ENCODE measurements around the gene MYLK. TPM values are rescaled to one million over a fixed set of nuclear protein-coding genes. Genes with fewer than 3 reads are reported as not detected.

Gene MYLK, protein sequence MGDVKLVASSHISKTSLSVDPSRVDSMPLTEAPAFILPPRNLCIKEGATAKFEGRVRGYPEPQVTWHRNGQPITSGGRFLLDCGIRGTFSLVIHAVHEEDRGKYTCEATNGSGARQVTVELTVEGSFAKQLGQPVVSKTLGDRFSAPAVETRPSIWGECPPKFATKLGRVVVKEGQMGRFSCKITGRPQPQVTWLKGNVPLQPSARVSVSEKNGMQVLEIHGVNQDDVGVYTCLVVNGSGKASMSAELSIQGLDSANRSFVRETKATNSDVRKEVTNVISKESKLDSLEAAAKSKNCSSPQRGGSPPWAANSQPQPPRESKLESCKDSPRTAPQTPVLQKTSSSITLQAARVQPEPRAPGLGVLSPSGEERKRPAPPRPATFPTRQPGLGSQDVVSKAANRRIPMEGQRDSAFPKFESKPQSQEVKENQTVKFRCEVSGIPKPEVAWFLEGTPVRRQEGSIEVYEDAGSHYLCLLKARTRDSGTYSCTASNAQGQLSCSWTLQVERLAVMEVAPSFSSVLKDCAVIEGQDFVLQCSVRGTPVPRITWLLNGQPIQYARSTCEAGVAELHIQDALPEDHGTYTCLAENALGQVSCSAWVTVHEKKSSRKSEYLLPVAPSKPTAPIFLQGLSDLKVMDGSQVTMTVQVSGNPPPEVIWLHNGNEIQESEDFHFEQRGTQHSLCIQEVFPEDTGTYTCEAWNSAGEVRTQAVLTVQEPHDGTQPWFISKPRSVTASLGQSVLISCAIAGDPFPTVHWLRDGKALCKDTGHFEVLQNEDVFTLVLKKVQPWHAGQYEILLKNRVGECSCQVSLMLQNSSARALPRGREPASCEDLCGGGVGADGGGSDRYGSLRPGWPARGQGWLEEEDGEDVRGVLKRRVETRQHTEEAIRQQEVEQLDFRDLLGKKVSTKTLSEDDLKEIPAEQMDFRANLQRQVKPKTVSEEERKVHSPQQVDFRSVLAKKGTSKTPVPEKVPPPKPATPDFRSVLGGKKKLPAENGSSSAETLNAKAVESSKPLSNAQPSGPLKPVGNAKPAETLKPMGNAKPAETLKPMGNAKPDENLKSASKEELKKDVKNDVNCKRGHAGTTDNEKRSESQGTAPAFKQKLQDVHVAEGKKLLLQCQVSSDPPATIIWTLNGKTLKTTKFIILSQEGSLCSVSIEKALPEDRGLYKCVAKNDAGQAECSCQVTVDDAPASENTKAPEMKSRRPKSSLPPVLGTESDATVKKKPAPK (N-terminal part only)
- total RNA-seq = 33.9 and 56.9 TPM in 2 replicates

GRCh38 chr3:123884203-123884831 is at the start of gene MYLK:
Gene MYLK (minus strand): TSS chr3:123884332. CDS start chr3:123793841, 90,491 bp downstream.

DNA sequence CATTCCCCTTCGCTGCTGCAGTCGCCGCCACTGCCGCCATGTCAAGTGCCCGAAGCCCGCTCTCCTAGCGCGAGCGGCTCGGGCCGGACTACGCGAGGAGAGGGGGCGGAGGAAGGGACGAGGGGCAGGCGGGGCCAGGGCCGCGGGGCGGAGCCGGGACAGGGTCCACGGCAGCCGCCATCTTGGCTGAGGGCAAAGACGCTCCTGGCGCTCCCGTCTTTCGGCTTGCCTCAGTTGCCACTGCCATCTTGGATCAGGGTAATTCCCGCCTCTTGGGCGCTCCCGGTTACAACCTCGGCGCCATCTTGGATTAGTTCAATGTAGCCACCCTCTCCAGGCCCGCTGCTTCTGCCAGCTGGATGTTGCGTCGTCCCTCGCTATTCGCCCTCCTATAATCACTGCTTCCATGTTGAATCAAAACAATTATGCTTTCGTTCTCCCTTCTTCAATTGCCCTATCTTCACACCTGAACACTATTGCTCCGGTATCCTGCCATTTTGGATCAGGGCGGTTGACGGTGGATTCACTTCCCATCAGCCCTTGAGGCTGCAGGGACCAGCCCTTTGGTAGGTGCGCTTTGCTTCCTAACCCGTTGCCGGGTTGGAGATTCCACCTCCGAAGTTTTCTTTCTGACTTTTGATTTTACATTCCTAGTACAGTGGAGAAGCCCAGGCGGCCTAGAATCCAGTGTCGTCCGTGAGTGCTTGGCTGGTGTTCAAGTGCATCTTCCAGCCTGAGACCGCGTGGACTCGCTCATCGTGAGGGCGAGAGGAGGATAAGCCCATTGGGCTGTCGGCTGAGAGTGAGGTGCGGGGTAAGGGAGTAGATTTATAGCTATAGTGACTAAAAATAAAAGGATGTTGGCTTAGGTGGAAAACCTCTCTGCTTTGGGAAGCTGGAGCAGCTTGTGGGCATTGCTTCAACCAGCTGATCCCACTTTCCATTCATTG is 298.9 kb downstream of the MYLK start, which contains the start of gene HACD2:
TSS of gene HACD2 (minus strand) at position 66 of the 950 bp plus-strand sequence. CDS start at position 40, 26 bp downstream.

Small RNA genes within 50 kb of the gene (small RNA-seq; reads per million reads assigned to genes)
- not detected for gene RF00392

Other genes with a start within 250 kb of the MYLK start
- 33.8 and 42.0 TPM in 2 replicates for gene CCDC14, start 76.9 kb upstream of the MYLK start, total RNA-seq
- gene ROPN1, start 107.8 kb upstream of the MYLK start, total RNA-seq = not detected in 2 replicates
- 4.7 and 11.4 TPM in 2 replicates for gene KALRN, start 149.0 kb upstream of the MYLK start, total RNA-seq

All from placental epithelial cell (primary cell).